HG03342 (cell line): ENCODE measurements around the gene NTM.
"Not testable (repeated sequence)": the region's sequence is repeated elsewhere in the genome, so short reads cannot be mapped to it uniquely, and the experiment has no call there.

Experiments
- ATAC-seq: cut with Tn5 transposase; IDR thresholded peaks from one replicate; pipeline ENCODE4 v1.9.1; 2021; ENCODE audit warnings: mild to moderate bottlenecking, moderate library complexity; ENCODE audit not compliant: unreplicated experiment

The NTM gene

DNA sequence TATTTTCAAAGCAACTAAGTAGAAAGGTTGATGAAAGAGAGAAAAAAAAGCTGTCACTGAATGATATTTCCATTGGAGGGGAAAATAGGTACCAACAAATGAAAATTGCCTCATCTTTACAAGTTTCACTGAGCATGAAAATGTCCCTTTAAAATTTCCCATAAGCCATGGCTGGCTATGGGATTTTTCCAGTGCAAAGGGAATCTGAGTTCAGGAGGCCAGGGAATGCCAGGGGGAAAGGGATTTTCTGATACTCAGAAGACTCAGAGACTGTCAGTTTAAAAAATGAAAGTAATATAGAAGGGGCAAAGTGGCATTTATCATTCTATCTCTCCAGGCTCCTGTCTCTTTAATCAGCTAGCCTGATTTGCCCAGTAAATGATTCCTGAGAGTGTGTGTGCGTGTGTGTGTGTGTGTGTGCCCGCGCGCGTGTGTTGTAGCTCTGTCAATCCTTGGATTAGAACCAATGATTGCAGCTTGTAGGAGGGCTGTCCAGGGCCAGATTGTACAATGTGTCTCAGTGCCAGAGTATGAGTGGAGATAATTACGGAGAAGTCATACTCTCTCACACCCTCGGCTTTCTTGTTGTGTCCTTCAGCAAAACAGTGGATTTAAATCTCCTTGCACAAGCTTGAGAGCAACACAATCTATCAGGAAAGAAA, at the start of gene NTM:
Gene NTM (plus strand): TSS at position 526 of the 662 bp plus-strand sequence.
- ATAC-seq = no peak

DNA sequence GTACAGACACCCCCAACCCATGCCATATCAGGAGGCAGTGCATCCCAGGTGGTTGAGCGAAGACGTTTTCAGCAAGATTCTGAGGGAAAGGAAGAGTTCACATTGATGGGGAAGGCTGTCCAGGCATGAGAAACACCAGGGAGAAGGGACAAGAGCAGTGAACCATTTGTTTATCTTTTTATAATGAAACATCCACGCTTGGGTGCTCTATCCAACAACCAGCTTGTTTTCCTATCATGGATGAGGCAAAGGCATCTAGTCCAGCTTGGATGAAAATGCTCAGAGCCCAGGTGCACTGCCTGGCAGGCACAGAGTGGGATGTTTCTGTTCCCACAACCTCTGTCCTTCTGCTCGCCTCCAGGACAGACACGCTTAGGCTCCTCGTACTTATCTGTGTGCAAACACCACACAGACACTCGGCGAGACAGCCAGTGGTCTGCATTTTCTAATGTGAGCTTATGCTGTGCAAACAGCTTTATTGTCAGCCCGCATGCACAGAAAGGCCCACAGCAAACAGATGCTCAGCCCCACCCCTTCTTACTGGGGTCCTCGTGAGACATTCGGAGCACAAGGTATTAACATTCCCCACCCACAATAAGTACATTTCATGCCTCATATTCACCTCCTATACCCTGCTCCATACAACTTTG, 45.4 kb upstream of the NTM start:
- ATAC-seq = no peak

GRCh38 chr11:131326829-131327228, 43.6 kb upstream of the NTM start:
- ATAC-seq = no peak

- ATAC-seq = no peak
These were observed 43.0 kb upstream of the NTM start for GRCh38 chr11:131327421-131327820.

- no peak for ATAC-seq
These were observed 41.6 kb upstream of the NTM start for GRCh38 chr11:131328843-131329242.

DNA sequence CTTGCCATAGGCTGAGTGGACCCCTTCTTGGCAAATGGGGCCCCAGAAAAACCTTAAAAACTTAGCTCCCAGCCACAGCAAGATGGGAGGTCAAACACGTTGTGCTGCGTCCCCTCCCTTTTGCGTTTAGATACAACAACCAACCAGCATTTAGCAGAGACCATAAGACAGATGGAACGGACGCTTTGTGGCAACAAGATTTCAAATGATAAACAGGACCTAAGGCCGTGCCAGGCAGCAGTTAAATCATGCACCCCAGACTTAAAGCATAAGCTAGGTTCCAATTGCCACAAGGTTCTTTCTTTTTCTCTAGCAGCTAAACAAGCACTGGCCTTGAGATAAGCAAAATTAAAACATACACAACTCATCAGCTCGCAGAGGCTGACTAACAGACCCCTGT, 39.4 kb upstream of the NTM start:
- ATAC-seq = no peak

- ATAC-seq = no peak
These were observed 38.9 kb upstream of the NTM start for GRCh38 chr11:131331546-131331945.

DNA sequence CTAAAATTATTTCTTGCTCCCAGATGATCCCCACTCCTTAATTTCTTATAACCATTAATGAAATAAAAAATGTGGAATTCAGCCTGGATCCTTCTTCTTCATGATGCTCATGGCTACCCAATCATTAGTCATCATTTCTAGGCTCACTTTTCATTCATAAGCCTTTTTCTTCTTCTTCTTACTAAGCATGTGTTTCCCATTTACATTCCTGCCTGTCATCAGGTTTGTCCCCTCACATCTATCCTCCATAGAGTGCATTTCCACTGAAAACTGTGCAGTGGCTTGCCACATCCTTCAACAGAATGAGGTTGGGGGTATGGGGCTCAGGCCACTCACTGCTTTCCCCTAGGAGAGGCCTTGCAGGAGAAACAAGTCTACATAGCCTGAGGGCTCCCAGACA, 35.8 kb upstream of the NTM start:
- no peak for ATAC-seq

GRCh38 chr11:131341900-131342299, 28.5 kb upstream of the NTM start:
- ATAC-seq = not testable (repeated sequence)

- ATAC-seq = not testable (repeated sequence)
These were observed 28.0 kb upstream of the NTM start for GRCh38 chr11:131342442-131342841.

DNA sequence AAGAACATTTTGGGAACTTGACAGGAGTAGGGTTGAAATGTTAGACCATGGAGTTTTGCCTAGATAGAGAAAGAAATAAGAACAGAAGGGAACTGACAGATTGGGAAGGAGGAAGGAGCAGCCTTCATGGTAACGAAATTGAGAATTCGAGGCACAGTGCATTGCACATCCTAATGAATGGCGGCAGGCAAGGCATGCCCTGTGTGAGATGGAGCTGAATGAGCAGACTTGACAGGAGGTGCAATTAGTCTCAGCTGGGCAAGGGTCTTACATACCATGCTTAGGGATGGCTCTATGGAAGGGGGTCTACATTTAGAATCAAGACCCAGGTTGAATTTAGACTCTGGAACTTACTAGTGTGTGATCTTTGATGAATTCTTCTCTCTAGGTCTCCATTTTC, 25.0 kb upstream of the NTM start:
- ATAC-seq = no peak

- no peak for ATAC-seq
These were observed 20.9 kb upstream of the NTM start for GRCh38 chr11:131349368-131350086.

- no peak for ATAC-seq
These were observed 19.5 kb upstream of the NTM start for GRCh38 chr11:131350872-131351271.

DNA sequence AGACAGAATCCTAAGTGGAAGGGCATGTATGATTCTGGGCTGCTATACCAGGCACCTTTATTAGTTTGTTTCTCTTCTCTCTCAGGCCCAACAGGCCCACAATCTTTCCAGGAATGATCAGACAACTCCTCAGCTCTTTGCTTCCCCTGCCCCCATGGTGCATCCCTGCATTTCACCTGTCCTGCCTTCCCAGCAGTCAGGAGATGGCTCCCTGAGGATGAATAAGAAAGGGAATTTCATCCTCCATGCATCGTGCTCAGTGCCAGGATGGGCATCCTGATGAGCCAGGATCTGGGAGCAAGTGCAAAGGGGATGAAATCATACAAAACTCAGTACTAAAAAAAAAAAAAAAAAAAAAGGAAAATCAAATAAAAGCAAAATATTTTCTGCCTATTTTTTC, 18.6 kb upstream of the NTM start:
- no peak for ATAC-seq

GRCh38 chr11:131353766-131354165, 16.6 kb upstream of the NTM start:
- no peak for ATAC-seq

DNA sequence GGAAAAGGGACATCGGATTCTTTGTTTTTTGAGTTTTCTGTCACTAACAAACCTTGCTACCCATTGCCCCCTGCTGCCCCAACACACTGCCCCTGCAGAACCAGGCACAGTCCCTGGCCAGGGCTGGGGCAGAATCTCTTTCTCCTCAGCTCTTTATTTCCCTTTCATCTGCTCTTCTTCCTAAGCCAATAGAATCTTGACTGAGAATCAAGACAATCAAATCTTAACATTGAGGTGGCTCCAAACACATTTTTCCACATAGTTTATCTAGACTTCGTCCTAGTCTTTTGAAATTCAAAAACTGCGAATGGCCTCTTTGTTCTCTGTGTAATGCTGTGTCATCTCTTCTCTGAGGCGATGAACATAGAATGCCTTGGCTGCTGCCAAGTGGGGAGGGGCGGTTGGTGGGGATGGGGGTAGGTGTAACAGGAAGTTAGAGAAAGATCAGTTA, 16.1 kb upstream of the NTM start:
- ATAC-seq = no peak

DNA sequence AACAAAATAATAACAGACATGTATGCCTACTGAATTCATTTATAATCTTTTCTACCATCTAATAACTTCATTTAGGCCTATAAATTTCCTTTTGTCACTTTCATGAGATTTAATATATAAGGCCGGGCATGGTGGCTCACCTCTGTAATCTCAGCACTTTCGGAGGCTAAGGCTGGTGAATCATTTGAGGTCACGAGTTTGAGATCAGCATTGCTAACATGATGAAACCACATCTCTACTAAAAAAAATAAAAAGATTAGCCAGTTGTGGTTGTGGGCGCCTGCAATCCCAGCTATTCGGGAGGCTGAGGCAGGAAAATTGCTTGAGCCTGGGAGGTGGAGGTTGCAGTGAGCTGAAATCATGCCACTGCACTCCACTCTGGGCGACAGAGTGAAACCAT, 14.2 kb upstream of the NTM start:
- ATAC-seq = no peak

DNA sequence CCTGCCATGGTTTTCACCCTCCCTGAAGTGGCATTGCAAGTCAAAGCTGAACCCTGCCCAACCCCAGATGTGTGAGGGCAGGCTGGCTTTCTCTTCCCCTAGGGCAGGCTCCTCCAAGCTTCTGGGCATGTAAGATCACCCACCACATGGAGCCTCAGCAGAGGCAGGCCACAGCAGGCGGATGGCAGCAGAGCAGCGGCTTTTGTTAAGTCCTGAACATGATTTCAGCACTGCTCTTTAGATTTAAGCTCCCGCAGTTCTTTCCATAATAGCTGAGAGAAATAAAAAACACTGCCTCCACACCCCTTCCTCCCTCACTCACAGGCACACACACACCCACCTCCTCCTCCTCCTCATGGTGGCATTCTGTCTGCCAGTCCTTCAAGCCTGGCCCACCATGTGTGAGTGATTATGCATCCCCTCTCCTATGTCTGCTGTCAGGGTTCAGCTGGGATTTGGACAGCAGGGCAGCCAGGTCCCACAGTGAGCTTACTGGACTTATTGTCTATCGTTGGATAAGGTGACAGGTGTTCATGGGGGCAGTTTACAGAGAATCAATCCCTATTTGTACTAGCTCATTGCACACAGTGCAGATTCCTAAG, 5.0 kb upstream of the NTM start:
- ATAC-seq = no peak

- ATAC-seq = no peak
These were observed 731 bp downstream of the NTM start for GRCh38 chr11:131370901-131371790.

DNA sequence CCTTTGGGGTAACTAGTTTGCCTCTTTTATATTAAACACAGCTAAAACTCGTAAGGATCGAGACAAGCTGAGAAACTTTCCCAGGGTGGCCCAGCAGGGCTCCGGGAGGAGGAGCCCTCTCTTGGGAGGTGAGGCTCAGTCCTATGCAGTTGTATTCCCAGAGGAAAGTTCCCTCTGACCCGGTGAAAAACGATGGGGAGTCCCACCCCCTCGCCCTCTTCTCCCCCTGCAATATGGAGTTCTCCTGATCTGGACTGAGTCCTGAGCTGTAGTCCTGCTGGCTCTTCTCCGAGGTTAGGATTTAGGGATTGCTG, 1.3 kb downstream of the NTM start:
- ATAC-seq = no peak
